ENCODE results near the gene GCNT1.
"Not testable (repeated sequence)": the region's sequence is repeated elsewhere in the genome, so short reads cannot be mapped to it uniquely, and the experiment has no call there.

Gene GCNT1

DNA sequence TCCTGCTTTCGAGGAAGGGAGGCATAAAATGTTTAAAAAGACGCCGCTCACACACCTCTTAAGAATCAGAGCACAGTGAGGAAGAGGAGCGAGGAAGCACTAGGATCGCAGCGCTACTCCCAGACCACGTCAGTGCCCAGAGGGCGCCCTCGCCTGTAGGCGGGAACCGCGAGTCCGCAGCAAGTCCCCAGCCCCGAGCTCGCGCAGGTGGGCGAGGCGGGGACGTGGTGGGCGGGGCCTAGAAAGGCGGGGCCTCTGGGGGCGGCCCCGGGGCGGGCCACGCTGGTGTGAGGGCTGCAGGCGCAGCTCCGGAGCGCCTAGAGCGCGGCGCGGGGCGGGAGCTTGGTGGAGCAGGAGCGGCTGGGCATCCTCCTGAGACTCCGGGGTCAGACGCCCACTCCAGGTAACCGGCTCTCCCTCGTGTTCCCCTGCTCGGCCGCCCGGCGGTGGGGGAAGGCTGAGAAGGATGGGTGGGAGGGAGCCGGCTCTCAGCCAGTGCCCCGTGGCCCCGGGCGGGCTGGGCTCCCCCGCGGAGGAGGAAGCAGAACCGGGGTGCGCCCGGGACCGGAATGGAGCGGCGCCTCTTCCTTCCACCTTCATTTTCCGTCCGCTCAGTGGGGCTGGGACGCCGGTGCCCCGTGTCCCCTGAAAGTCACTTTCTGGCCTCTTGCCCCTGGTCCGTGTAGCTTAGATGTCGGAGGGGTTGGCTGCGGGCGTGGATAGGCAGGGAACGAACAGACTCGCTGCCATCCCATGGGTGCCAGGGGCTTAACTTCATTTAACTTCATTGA lies at the start of gene GCNT1:
Gene GCNT1 (plus strand): TSS at position 280 of the 791 bp plus-strand sequence. CDS start 43,200 bp downstream, outside the sequence.
- ATAC-seq = peak; percentile 94 to 96

GRCh38 chr9:76412638-76413037 lies 46.3 kb upstream of the GCNT1 start:
- ATAC-seq = no peak

DNA sequence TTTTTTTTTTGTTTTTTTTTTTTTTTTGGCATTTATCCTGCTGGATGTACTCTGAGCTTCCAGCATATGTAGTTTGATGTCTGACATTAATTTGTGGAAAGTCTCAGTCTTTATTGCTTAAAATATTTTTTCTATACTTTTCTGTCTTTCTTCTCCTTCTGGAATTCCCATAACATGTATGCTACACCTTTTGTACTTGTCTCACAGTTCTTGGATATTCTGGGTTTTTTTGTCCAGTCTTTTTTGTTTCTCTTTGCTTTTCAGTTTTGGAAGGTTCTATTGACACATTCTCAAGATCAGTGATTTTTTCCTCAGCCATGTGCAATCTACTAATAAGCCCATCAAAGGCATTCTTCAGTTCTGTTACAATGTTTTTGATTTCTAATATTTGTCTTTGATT lies 45.3 kb upstream of the GCNT1 start:
- no peak for ATAC-seq

DNA sequence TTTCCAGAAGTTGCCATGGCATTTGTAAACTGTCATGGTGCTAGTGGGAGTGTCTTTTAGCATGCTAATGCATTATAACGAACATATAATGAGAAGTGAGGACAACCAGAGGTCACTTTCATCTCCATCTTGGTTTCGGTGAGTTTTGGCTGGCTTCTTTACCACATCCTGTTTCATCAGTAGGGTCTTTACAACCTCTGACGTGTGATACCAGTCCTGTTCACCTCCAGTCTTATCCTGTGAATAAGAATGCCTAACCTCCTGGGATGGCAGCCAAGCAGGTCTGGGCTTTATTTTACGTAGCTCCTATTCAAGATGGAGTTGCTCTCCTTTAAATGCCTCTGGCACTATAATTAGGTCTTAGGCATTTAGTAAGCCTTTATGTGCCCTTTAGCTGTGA lies 44.3 kb upstream of the GCNT1 start:
- peak in 1 of 2 donors; percentile 20 for ATAC-seq

DNA sequence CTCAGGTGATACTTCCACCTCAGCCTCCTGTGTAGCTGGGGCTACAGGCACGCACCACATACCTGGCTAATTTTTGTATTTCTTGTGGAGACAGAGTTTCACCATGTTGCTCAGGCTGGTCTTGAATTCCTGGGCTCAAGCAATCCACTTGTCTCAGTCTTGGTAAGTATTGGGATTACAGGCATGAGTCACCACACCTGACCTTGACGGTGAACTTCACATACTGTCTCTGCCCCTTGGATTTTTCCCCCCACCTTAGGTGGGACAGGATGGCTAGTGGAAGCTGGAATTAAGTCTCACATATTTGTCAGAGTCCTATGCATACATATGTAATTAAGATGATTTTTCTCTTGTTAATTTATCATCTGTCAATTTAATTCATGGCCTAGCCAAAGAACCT lies 43.8 kb upstream of the GCNT1 start:
- ATAC-seq = no peak

- ATAC-seq = no peak
Observed at GRCh38 chr9:76415731-76416130, 43.3 kb upstream of the GCNT1 start.

GRCh38 chr9:76417394-76417793 lies 41.6 kb upstream of the GCNT1 start:
- no peak for ATAC-seq

GRCh38 chr9:76419782-76420380 lies 39.1 kb upstream of the GCNT1 start:
- ATAC-seq = no peak

DNA sequence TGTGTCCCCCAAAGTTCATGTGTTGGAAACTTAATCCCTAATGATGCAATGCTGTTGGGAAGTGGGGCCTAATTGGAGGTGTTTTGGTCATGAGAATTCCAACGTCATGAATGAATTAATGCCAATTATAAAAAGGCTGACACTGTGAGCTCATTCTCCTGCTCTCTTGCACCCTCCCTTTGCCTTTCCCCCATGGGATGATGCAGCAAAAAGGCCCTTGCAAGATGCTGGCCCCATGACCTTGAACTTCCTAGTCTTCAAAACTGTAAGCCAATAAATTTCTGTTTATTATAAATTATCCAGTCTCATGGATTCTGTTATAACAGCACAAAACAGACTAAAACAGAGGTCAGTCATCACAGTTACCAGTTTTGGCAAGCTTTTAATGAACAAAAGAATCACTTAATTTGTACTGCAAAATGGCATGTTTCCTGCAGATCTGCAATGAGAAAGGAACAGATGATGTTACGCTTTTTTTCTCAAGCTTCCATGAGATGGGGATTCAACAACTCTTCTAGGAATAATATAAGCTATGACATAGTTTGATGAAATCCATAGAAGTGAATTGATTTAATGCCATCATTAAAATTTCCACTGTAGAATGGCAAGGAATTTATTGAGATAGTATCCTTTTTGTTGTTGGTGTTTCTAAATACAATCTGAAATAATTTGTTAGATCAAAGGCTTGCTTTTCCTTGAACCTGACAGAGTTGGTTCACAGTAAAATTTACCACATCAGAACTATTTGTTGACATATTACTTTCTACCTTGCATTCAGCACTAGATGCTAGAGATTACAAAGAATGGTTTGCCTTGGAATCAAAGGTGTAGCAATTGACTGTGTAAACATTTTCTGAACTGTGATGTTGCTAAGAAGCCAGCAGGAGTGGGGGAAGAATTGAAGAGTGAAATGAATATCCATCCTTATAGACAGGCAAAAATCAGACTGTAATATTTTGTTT lies 35.5 kb upstream of the GCNT1 start:
- no peak for ATAC-seq

DNA sequence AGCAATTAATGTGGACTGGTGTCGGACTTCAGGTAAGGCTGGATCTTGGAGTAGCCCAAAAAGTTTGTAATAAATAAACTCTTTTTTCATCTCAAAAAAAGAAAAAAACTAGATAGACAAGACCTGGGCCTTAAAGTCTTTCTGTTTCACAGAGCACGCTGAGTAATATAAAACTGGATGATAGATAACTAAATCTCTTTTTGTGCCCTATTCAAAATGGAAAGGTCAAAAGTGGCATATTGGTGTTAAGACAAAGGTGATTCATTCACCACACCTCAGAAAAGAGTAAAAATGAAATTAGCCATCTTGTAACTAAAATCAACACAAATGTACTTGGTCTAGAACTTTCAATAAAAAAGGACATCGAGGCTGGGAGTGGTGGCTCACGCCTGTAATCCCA lies 34.5 kb upstream of the GCNT1 start:
- peak; percentile 89 to 94 for ATAC-seq

DNA sequence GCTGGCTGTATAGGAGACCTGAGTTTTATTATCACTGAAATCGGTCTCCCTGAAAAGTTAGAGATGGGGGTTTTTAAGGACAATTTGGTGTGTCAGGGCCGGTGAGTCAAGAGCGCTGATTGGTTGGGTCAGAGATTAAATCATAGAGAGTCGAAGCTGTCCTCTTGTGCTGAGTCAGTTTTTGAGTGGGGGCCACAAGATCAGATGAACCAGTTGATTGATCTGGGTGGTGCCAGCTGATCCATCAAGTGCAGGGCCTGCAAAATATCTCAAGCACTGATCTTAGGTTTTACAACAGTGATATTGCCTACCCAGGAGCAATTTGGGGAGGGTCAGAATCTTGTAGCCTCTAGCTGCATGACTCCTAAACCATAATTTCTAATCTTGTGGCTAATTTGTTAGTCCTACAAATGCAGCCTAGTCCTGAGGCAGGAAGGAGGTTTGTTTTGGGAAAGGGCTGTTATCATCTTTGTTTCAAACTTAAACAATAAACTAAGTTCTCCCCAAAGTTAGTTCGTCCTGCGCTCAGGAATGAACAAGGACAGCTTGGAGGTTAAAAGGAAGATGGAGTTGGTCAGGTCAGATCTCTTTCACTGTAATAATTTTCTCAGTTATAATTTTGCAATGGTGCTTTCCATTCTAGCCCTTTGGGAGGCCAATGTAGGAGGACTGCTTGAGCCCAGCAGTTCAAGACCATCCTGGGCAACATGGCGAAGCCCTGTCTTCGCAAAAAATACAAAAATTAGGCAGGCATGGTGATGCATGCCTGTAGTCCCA lies 33.1 kb upstream of the GCNT1 start:
- no peak for ATAC-seq

GRCh38 chr9:76426807-76427419 lies 32.1 kb upstream of the GCNT1 start:
- ATAC-seq = peak; percentile 10 to 18

DNA sequence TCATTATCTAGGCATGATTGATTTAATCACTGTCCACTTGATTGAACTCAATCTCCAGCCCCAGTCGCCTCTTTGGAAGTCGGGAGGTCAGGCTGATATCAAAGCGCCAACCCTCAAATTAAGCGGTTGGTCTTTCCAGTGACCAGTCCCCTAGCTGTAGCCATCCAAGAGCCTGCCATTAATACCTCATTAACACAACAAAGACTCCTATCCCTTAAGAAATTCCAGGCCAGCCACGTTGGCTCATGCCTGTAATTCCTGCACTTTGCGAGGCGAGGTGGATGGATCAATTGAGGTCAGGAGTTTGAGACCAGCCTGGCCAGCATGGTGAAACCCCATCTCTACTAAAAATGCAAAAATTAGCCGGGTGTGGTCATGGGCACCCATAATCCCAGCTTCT lies 27.4 kb upstream of the GCNT1 start:
- ATAC-seq = no peak

- peak; percentile 13 to 33 for ATAC-seq
Observed at GRCh38 chr9:76433406-76433805, 25.6 kb upstream of the GCNT1 start.

DNA sequence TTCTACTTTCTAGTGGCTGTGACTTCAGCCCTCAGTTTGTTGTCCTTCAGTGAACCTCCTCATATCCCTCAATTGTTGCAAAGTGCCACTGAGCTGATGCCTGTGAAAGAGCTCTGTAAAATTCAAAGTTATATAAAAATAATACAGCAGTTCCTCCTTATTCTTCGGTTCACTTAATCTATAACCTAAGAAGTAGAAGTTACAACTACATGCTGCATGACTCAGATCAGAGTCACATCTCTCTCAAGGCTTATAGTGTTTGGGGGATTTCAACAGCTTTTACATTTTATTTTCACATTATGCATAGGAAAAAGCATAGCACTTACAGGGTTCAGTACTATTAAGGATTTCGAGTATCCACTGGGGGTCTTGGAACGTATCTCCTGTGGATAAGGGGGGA lies 25.1 kb upstream of the GCNT1 start:
- peak; percentile 70 to 74 for ATAC-seq

GRCh38 chr9:76434897-76435296 lies 24.1 kb upstream of the GCNT1 start:
- not testable (repeated sequence) for ATAC-seq

GRCh38 chr9:76437017-76437699 lies 21.8 kb upstream of the GCNT1 start:
- not testable (repeated sequence) for ATAC-seq

DNA sequence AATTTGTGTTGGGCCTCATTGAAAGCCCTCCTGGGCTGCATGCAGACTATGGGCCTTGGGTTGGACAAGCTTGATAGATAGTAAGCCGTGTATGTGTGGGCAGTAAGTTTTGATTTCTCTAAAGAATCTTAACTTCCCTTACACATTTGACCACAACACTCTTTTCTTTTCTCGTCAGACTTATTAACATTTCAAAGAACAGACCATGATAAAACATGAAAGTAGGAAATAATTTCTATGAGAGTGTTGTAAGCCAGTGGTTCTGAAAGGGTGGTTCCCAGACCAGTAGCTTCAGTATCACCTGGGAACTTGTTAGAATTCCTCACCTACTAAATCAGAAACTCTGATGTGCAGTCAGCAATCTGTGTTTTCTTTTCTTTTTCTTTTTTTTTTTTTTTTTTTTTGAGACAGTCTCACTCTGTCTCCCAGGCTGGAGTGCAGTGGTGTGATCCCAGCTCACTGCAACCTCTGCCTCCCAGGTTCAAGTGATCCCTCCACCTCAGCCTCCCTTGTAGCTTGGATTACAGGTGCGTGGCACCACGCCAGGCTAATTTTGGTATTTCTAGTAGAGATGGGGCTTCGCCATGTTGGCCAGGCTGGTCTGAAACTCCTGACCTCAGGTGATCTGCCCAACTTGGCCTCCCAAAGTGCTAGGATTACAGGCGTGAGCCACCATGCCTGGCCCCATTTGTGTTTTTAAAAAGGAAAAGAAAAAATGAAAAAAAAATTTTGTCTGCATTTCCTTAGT lies 20.0 kb upstream of the GCNT1 start:
- peak; percentile 45 to 50 for ATAC-seq

- ATAC-seq = peak; percentile 81 to 86
Observed at GRCh38 chr9:76441551-76442322, 17.2 kb upstream of the GCNT1 start.

DNA sequence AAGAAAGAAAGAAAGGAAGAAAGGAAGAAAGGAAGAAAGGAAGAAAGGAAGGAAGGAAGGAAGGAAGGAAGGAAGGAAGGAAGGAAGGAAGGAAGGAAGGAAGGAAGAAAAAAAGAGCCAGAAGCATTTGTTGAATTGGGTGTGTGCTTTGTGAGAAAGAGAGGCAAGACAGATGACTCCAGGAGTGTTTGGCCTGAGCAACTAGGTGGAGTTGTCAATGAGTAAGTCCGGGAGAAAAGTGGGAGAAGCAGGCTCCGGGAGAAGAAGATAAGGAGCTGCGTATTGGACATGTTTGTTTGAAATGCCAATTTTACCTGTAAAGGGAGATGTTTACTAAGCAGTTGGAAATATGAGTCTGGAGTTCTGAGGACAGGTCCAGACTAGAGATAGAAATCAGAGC lies 15.1 kb upstream of the GCNT1 start:
- ATAC-seq = no peak

All from activated CD4-positive, CD25-positive, alpha-beta regulatory T cell treated with anti-CD3 and anti-CD28 coated beads, Interleukin-2, amount 50 U/mL, for 24 hours (primary cell).